HepG2 (cell line): ENCODE results near the gene LOXL3. TPM values are rescaled to one million over a fixed set of nuclear protein-coding genes. Genes with fewer than 3 reads are reported as not detected.

ENCODE experiments used
- AGO2 ChIP-seq: fragments of 200-400 bp; formaldehyde crosslinking; optimal IDR thresholded peaks from 2 replicates; pipeline ENCODE3; 2017; ENCODE audit warnings: mild to moderate bottlenecking, low read depth, low read length, moderate library complexity
- DPF2 ChIP-seq: sonication (generic); formaldehyde crosslinking; IDR thresholded peaks from 2 replicates; pipeline ENCODE4 v1.4.0; 2020; ENCODE audit warnings: mild to moderate bottlenecking, low read depth, missing genetic modification reagents, borderline replicate concordance
- HES4 ChIP-seq: sonication (generic); formaldehyde crosslinking; IDR thresholded peaks from 2 replicates; pipeline ENCODE4 v1.9.0; 2021; ENCODE audit warnings: mild to moderate bottlenecking, missing genetic modification reagents, borderline replicate concordance
- HNRNPL ChIP-seq: fragments of 200-400 bp; formaldehyde crosslinking; IDR thresholded peaks from 2 replicates; pipeline ENCODE4 v1.6.1; 2017; ENCODE audit warnings: mild to moderate bottlenecking, low read depth, low read length
- MLLT10 ChIP-seq: sonication (generic); formaldehyde crosslinking; IDR thresholded peaks from 2 replicates; pipeline ENCODE4 v1.4.0; 2020; ENCODE audit warnings: missing genetic modification reagents
- NFIB ChIP-seq: sonication (generic); formaldehyde crosslinking; IDR thresholded peaks from 2 replicates; pipeline ENCODE4 v1.9.0; 2021; ENCODE audit warnings: missing genetic modification reagents, mild to moderate bottlenecking, borderline replicate concordance
- NFYB ChIP-seq: sonication (generic); formaldehyde crosslinking; IDR thresholded peaks from 2 replicates; pipeline ENCODE4 v1.4.0; 2020; ENCODE audit warnings: missing genetic modification reagents
- NR3C1 ChIP-seq: sonication (generic); formaldehyde crosslinking; IDR thresholded peaks from 2 replicates; pipeline ENCODE4 v1.4.0; 2020; ENCODE audit warnings: missing genetic modification reagents
- PLRG1 ChIP-seq: fragments of 450-650 bp; conservative IDR thresholded peaks from 2 replicates; pipeline ENCODE4 v1.6.1; 2016
- PTBP1 ChIP-seq: fragments of 200-400 bp; formaldehyde crosslinking; IDR thresholded peaks from 2 replicates; pipeline ENCODE4 v1.6.1; 2018; ENCODE audit warnings: low read length, low read depth; ENCODE audit not compliant: poor library complexity, severe bottlenecking
- RAD21 ChIP-seq: fragments of 450-650 bp; formaldehyde crosslinking; IDR thresholded peaks from 2 replicates; pipeline ENCODE4 v1.5.0; 2020; ENCODE audit warnings: mild to moderate bottlenecking
- RBFOX2 ChIP-seq: fragments of 200-400 bp; formaldehyde crosslinking; IDR thresholded peaks from 2 replicates; pipeline ENCODE4 v1.6.1; 2017; ENCODE audit warnings: low read depth, mild to moderate bottlenecking, low read length
- SP5 ChIP-seq: IDR thresholded peaks from 2 replicates; pipeline ENCODE4 v1.6.1; 2016; ENCODE audit warnings: low read depth, borderline replicate concordance
- SYNCRIP ChIP-seq: fragments of 200-400 bp; formaldehyde crosslinking; IDR thresholded peaks from 2 replicates; pipeline ENCODE4 v1.6.1; 2018; ENCODE audit warnings: mild to moderate bottlenecking, low read depth, low read length; ENCODE audit not compliant: insufficient read depth
- TBX2 ChIP-seq: sonication (generic); formaldehyde crosslinking; IDR thresholded peaks from 2 replicates; pipeline ENCODE4 v1.5.0; 2020; ENCODE audit warnings: missing genetic modification reagents, mild to moderate bottlenecking, borderline replicate concordance
- XRCC5 ChIP-seq: fragments of 200-400 bp; formaldehyde crosslinking; optimal IDR thresholded peaks from 2 replicates; pipeline ENCODE3; 2017; ENCODE audit warnings: mild to moderate bottlenecking, low read length
- ZFP82 ChIP-seq: sonication (generic); formaldehyde crosslinking; IDR thresholded peaks from 2 replicates; pipeline ENCODE4 v1.5.1; 2020; ENCODE audit warnings: mild to moderate bottlenecking, missing genetic modification reagents, borderline replicate concordance
- ZNF235 ChIP-seq: sonication (generic); formaldehyde crosslinking; IDR thresholded peaks from 2 replicates; pipeline ENCODE4 v1.8.1; 2023; ENCODE audit warnings: mild to moderate bottlenecking, missing genetic modification reagents, borderline replicate concordance
- ZNF672 ChIP-seq: sonication (generic); formaldehyde crosslinking; IDR thresholded peaks from 2 replicates; pipeline ENCODE4 v1.8.1; 2022; ENCODE audit warnings: missing genetic modification reagents
- ZNF772 ChIP-seq: sonication (generic); formaldehyde crosslinking; IDR thresholded peaks from 2 replicates; pipeline ENCODE4 v1.5.0; 2020; ENCODE audit warnings: mild to moderate bottlenecking, missing genetic modification reagents
- polyA plus RNA-seq, 8 experiments: library from polyadenylated mRNA; depleted of rRNA in 3 of 8; stranded (reverse) in 7 of 8; unstranded in 1 of 8; fragments of >200 nt; fragmentation: Illumina TruSeq in 4 of 8; extraction: Trizol in 4 of 8; gene quantifications; 2 replicates each; pipeline versions ENCODE4 v1.2.1 to v1.2.3, GENCODE V29; 2011 to 2016; ENCODE audit warnings: low read depth in 4 of 8, missing spikeins in 1 of 8, mixed read lengths in 1 of 8; ENCODE audit not compliant: insufficient read depth in 1 of 8
- total RNA-seq, 5 experiments: library from RNA; depleted of rRNA; stranded (reverse); fragments of >200 nt; fragmentation: Illumina TruSeq; extraction: Trizol; gene quantifications; 2 replicates each; pipeline ENCODE4 v1.2.3, GENCODE V29; 2016; ENCODE audit warnings: low read depth in 1 of 5
- TF ChIP-seq, protein P1 (sequence below): sonication (generic); formaldehyde crosslinking; IDR thresholded peaks from 2 replicates; pipeline ENCODE4 v1.4.0; 2020; ENCODE audit warnings: missing genetic modification reagents
- TF ChIP-seq, protein P2 (sequence below): sonication (generic); formaldehyde crosslinking; IDR thresholded peaks from 2 replicates; pipeline ENCODE4 v1.8.1; 2023; ENCODE audit warnings: mild to moderate bottlenecking, moderate library complexity, missing genetic modification reagents
- TF ChIP-seq, protein P3 (sequence below): sonication (generic); formaldehyde crosslinking; conservative IDR thresholded peaks from 2 replicates; pipeline ENCODE4 v1.8.1; 2023; ENCODE audit warnings: missing genetic modification reagents

Gene LOXL3
- total and polyA plus RNA-seq, 2 of the 13 experiments (the other 11 are each of a cell fraction or from before 2014, with no cell fraction given): 0.55 to 6.5 TPM

DNA sequence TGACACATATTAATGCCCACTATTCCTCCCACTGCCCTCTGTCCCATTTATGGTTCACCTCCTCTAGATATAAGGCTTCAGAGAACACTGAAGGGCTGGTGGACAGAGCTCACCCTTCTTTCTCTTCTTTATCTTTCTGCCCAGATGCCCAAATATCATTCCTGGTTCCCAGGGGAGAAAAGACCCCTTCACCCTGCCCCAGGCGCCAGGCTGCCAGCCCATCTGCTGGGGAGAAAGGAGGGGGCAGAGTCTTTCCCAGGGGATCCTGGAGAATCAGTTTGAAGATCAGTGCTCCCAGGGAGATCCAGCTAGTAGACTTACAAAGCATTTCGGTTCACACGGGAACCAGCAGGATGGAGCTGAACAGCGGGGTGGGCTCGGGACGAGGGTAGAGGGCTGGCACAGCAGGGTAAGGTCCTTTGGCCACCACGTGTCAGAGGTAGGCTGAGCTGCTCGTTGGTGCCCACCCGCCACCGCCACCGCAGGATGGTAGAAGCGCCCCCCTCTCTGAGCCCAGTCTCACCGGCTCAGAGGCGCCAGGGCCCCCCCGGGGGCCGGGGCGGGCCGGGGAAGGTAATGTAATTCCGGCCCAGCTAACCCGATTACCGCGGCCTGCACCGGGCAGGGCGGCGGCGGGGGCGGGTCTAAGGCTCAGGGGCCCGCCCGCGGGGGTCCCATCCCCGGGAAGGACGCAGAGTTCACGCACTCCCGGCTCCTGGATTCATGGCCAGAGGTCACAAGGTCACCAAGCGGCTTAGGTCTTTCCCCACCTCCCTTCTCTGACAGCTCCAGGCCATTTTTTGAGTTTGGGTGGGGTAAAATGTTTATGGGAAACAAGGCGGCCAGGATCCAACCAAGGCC lies 40.8 kb downstream of the LOXL3 start (continued):
- TF ChIP-seq, protein P1, sequence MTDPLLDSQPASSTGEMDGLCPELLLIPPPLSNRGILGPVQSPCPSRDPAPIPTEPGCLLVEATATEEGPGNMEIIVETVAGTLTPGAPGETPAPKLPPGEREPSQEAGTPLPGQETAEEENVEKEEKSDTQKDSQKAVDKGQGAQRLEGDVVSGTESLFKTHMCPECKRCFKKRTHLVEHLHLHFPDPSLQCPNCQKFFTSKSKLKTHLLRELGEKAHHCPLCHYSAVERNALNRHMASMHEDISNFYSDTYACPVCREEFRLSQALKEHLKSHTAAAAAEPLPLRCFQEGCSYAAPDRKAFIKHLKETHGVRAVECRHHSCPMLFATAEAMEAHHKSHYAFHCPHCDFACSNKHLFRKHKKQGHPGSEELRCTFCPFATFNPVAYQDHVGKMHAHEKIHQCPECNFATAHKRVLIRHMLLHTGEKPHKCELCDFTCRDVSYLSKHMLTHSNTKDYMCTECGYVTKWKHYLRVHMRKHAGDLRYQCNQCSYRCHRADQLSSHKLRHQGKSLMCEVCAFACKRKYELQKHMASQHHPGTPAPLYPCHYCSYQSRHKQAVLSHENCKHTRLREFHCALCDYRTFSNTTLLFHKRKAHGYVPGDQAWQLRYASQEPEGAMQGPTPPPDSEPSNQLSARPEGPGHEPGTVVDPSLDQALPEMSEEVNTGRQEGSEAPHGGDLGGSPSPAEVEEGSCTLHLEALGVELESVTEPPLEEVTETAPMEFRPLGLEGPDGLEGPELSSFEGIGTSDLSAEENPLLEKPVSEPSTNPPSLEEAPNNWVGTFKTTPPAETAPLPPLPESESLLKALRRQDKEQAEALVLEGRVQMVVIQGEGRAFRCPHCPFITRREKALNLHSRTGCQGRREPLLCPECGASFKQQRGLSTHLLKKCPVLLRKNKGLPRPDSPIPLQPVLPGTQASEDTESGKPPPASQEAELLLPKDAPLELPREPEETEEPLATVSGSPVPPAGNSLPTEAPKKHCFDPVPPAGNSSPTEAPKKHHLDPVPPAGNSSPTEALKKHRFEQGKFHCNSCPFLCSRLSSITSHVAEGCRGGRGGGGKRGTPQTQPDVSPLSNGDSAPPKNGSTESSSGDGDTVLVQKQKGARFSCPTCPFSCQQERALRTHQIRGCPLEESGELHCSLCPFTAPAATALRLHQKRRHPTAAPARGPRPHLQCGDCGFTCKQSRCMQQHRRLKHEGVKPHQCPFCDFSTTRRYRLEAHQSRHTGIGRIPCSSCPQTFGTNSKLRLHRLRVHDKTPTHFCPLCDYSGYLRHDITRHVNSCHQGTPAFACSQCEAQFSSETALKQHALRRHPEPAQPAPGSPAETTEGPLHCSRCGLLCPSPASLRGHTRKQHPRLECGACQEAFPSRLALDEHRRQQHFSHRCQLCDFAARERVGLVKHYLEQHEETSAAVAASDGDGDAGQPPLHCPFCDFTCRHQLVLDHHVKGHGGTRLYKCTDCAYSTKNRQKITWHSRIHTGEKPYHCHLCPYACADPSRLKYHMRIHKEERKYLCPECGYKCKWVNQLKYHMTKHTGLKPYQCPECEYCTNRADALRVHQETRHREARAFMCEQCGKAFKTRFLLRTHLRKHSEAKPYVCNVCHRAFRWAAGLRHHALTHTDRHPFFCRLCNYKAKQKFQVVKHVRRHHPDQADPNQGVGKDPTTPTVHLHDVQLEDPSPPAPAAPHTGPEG (CRISPR knock-in tag): no peak
- TF ChIP-seq, protein P2, sequence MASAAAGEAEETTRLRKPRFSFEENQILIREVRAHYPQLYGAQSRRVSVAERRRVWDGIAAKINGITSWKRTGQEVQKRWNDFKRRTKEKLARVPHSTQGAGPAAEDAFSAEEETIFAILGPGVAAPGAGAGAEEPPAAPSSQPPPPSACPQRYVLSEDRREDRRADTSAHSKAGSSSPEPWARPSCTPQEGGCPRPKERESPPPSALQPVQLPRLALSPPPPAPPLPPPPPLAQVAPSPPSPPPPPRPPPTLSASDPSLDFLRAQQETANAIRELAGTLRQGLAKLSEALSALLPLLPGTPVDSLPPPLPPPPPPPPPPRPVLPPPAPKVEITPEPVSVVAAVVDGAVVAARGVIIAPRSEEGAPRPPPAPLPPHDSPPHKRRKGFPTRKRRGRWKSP (CRISPR knock-in tag): no peak
- TF ChIP-seq PLRG1: no peak
- TF ChIP-seq HNRNPL: peak; percentile 87
- TF ChIP-seq PTBP1: peak; percentile 77
- peak; percentile 64 for TF ChIP-seq RBFOX2
- TF ChIP-seq RAD21 (CRISPR knock-in tag): no peak
- peak; percentile 11 for TF ChIP-seq XRCC5
- TF ChIP-seq NR3C1: no peak
- TF ChIP-seq MLLT10 (CRISPR knock-in tag): no peak
- TF ChIP-seq ZNF672 (CRISPR knock-in tag): no peak
- TF ChIP-seq, protein P3, sequence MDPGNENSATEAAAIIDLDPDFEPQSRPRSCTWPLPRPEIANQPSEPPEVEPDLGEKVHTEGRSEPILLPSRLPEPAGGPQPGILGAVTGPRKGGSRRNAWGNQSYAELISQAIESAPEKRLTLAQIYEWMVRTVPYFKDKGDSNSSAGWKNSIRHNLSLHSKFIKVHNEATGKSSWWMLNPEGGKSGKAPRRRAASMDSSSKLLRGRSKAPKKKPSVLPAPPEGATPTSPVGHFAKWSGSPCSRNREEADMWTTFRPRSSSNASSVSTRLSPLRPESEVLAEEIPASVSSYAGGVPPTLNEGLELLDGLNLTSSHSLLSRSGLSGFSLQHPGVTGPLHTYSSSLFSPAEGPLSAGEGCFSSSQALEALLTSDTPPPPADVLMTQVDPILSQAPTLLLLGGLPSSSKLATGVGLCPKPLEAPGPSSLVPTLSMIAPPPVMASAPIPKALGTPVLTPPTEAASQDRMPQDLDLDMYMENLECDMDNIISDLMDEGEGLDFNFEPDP (CRISPR knock-in tag): no peak
- peak; percentile 57 for TF ChIP-seq TBX2 (CRISPR knock-in tag)
- no peak for TF ChIP-seq NFYB (CRISPR knock-in tag)
- no peak; the same call in 1 of the 2 replicates for TF ChIP-seq HES4 (CRISPR knock-in tag)
- TF ChIP-seq DPF2 (CRISPR knock-in tag): no peak; the same call in 1 of the 2 replicates
- TF ChIP-seq ZNF235 (CRISPR knock-in tag): no peak
- TF ChIP-seq SP5 (CRISPR knock-in tag): peak; percentile 59; the same call in 1 of the 2 replicates
- no peak for TF ChIP-seq ZNF772
- TF ChIP-seq NFIB (CRISPR knock-in tag): no peak
- TF ChIP-seq SYNCRIP: no peak
- TF ChIP-seq AGO2: peak; percentile 91
- TF ChIP-seq ZFP82: no peak
